Keratinocyte (primary cell): ENCODE results near the gene BCL2. TPM values are rescaled to one million over a fixed set of nuclear protein-coding genes. Genes with fewer than 3 reads are reported as not detected.

Experiments used
- DNase-seq: peaks from one replicate; pipeline ENCODE4 v3.0.0-alpha.2; 2011; ENCODE audit warnings: low read depth, missing footprints, low spot score
- FAIRE-seq: peaks from 2 replicates; lab custom pipeline; 2011; peaks lifted over from hg19 to GRCh38; lab: Jason Lieb, UNC
- H2AFZ ChIP-seq: 2 replicates; pipeline ENCODE4 v1.6.0; 2012; ENCODE audit warnings: low read length, control low read depth, inconsistent platforms; ENCODE audit not compliant: control insufficient read depth
- H3K27ac ChIP-seq: 2 replicates; pipeline ENCODE4 v1.5.1; 2011; ENCODE audit warnings: low read length; ENCODE audit not compliant: control insufficient read depth, insufficient read depth
- H3K27me3 ChIP-seq: 3 replicates; pipeline ENCODE4 v1.6.0; 2011; ENCODE audit warnings: low read length; ENCODE audit not compliant: control insufficient read depth, insufficient read depth; ENCODE audit errors: extremely low read depth
- H3K36me3 ChIP-seq, 2 experiments: 2 replicates in 1 of 2; 3 replicates in 1 of 2; pipeline ENCODE4 v1.5.1; 2011; ENCODE audit warnings: low read length in 2 of 2, mild to moderate bottlenecking in 1 of 2; ENCODE audit not compliant: control insufficient read depth in 2 of 2, insufficient read depth in 2 of 2; ENCODE audit errors: extremely low read depth in 1 of 2
- H3K4me1 ChIP-seq: 3 replicates; pipeline ENCODE4 v1.5.1; 2011; ENCODE audit warnings: low read length; ENCODE audit not compliant: control insufficient read depth, insufficient read depth; ENCODE audit errors: extremely low read depth
- H3K4me2 ChIP-seq: 3 replicates; pipeline ENCODE4 v1.6.0; 2011; ENCODE audit warnings: low read depth, low read length; ENCODE audit not compliant: control insufficient read depth, insufficient read depth; ENCODE audit errors: extremely low read depth
- H3K4me3 ChIP-seq, 3 experiments: fragments of 200-600 bp in 1 of 3; sonication (generic) in 1 of 3; 2 replicates in 2 of 3; 3 replicates in 1 of 3; pipeline ENCODE4 v1.5.1; 2011 to 2016; ENCODE audit warnings: low read length in 3 of 3, mild to moderate bottlenecking in 3 of 3, control low read depth in 2 of 3, inconsistent platforms in 1 of 3, low read depth in 1 of 3, mixed read lengths in 1 of 3, mixed run types in 1 of 3, moderate library complexity in 1 of 3; ENCODE audit not compliant: control insufficient read depth in 2 of 3, insufficient read depth in 2 of 3; ENCODE audit errors: extremely low read depth in 1 of 3
- H3K79me2 ChIP-seq: 2 replicates; pipeline ENCODE4 v1.6.0; 2012; ENCODE audit warnings: low read length; ENCODE audit not compliant: control insufficient read depth, insufficient read depth
- H3K9ac ChIP-seq: 3 replicates; pipeline ENCODE4 v1.6.0; 2011; ENCODE audit warnings: low read length; ENCODE audit not compliant: control insufficient read depth, insufficient read depth; ENCODE audit errors: extremely low read depth
- H3K9me1 ChIP-seq: 3 replicates; pipeline ENCODE4 v1.6.0; 2011; ENCODE audit warnings: low read length; ENCODE audit not compliant: control insufficient read depth, insufficient read depth; ENCODE audit errors: extremely low read depth
- H3K9me3 ChIP-seq: 2 replicates; pipeline ENCODE4 v1.5.1; 2012; ENCODE audit warnings: low read depth, low read length; ENCODE audit not compliant: control insufficient read depth
- H4K20me1 ChIP-seq: 3 replicates; pipeline ENCODE4 v1.6.0; 2011; ENCODE audit warnings: low read length; ENCODE audit not compliant: control insufficient read depth, insufficient read depth; ENCODE audit errors: extremely low read depth
- CTCF ChIP-seq, 3 experiments: IDR thresholded peaks in 1 of 3; conservative IDR thresholded peaks in 1 of 3; optimal IDR thresholded peaks in 1 of 3; 2 replicates in 2 of 3; 3 replicates in 1 of 3; pipeline versions ENCODE3 to v1.5.1; 2011; ENCODE audit warnings: low read length in 3 of 3, mild to moderate bottlenecking in 3 of 3, moderate library complexity in 2 of 3, control low read depth in 1 of 3, inconsistent platforms in 1 of 3; ENCODE audit not compliant: insufficient read depth in 2 of 3; ENCODE audit errors: extremely low read depth in 1 of 3
- EZH2 ChIP-seq: IDR thresholded peaks from one replicate; pipeline ENCODE4 v1.6.1; 2012; ENCODE audit warnings: inconsistent platforms, mild to moderate bottlenecking, low read length, moderate library complexity
- dilution Hi-C: fragments of 300-500 bp; cut with MboI; formaldehyde crosslinking; loops from one replicate; pipeline ENCODE4 v1.7.0; 2020; ENCODE audit warnings: low sequenced_read_pairs; ENCODE audit not compliant: extremely low pct_ligation_motif_present
- polyA plus RNA-seq, 5 experiments: library from polyadenylated mRNA; depleted of rRNA in 3 of 5; stranded (reverse) in 3 of 5; stranded (forward) in 1 of 5; unstranded in 1 of 5; fragments of >200 nt; gene quantifications; 1 replicate in 1 of 5; 2 replicates in 3 of 5; 3 replicates in 1 of 5; pipeline versions ENCODE4 v1.2.1 to v1.2.3, GENCODE V29; 2011 to 2012; ENCODE audit warnings: missing spikeins in 2 of 5, low read depth in 1 of 5, low replicate concordance in 1 of 5

BCL2 gene
- polyA plus RNA-seq, 1 donor (not counting 4 experiments of a cell fraction or from before 2014, with no cell fraction given): 0.30 TPM

- dilution Hi-C loops: no loop called here
- no peak overlapping the region for H2AFZ ChIP-seq
- no peak overlapping the region for H3K4me3 ChIP-seq
- H3K9ac ChIP-seq: no peak overlapping the region
- H4K20me1 ChIP-seq: no peaks in the 10 kb centered on the region
- no peak overlapping the region for H3K4me2 ChIP-seq
- no peak for TF ChIP-seq EZH2
- no peak for TF ChIP-seq CTCF (optimal IDR thresholded peaks at IDR 0.05 in 1 of 3, IDR thresholded peaks at IDR 0.05 in 1 of 3, conservative IDR thresholded peaks at IDR 0.05 in 1 of 3; ENCODE audit: extremely low read depth in 1 of 3, insufficient read depth in 2 of 3, low read length in 3 of 3)
- FAIRE-seq (no peak), DNase-seq (no peak)
- no peaks in the 10 kb centered on the region for H3K4me1 ChIP-seq
- no peaks in the 10 kb centered on the region for H3K36me3 ChIP-seq
- H3K9me1 ChIP-seq: no peaks in the 10 kb centered on the region
- no peaks in the 10 kb centered on the region for H3K9me3 ChIP-seq
- no peaks in the 10 kb centered on the region for H3K79me2 ChIP-seq
- no peaks in the 10 kb centered on the region for H3K27me3 ChIP-seq
- no peak overlapping the region for H3K27ac ChIP-seq
Observed at GRCh38 chr18:63249771-63250170, 69.8 kb downstream of the BCL2 start.

- H3K9me3 ChIP-seq: no peaks in the 10 kb centered on the region
- H4K20me1 ChIP-seq: no peaks in the 10 kb centered on the region
- H3K27me3 ChIP-seq: no peaks in the 10 kb centered on the region
- no peak overlapping the region for H3K4me3 ChIP-seq
- H3K9ac ChIP-seq: no peak overlapping the region
- no peak for DNase-seq
- TF ChIP-seq CTCF (optimal IDR thresholded peaks at IDR 0.05 in 1 of 3, IDR thresholded peaks at IDR 0.05 in 1 of 3, conservative IDR thresholded peaks at IDR 0.05 in 1 of 3; ENCODE audit: extremely low read depth in 1 of 3, insufficient read depth in 2 of 3, low read length in 3 of 3) (no peak), EZH2 (no peak)
- FAIRE-seq: no peak
- no peaks in the 10 kb centered on the region for H3K9me1 ChIP-seq
- no peak overlapping the region for H3K4me2 ChIP-seq
- no peaks in the 10 kb centered on the region for H3K4me1 ChIP-seq
- dilution Hi-C loops: no loop called here
- no peak overlapping the region for H3K27ac ChIP-seq
- H2AFZ ChIP-seq: no peak overlapping the region
- H3K36me3 ChIP-seq: no peaks in the 10 kb centered on the region
- H3K79me2 ChIP-seq: no peaks in the 10 kb centered on the region
Observed at GRCh38 chr18:63247926-63248325, 71.6 kb downstream of the BCL2 start.
